Hepatic stellate cell (primary cell): ENCODE results near the gene NFKB2.

ENCODE experiments used
- DNase-seq: peaks from one replicate; pipeline ENCODE4 v3.0.0; 2011; ENCODE audit warnings: low spot score

The NFKB2 gene

GRCh38 chr10:102423372-102423968 lies 28.0 kb downstream of the NFKB2 start:
- no peak for DNase-seq

- DNase-seq = no peak
These were observed 28.6 kb downstream of the NFKB2 start for GRCh38 chr10:102424145-102424544.

GRCh38 chr10:102424916-102425315 lies 29.4 kb downstream of the NFKB2 start:
- no peak for DNase-seq

- no peak for DNase-seq
These were observed 29.9 kb downstream of the NFKB2 start for GRCh38 chr10:102425444-102425843.

GRCh38 chr10:102426803-102427287 lies 31.3 kb downstream of the NFKB2 start:
- no peak for DNase-seq

- no peak for DNase-seq
These were observed 34.0 kb downstream of the NFKB2 start for GRCh38 chr10:102429468-102429867.

- no peak for DNase-seq
These were observed 36.1 kb downstream of the NFKB2 start for GRCh38 chr10:102431452-102432124.

GRCh38 chr10:102432162-102432950 lies 36.9 kb downstream of the NFKB2 start, which contains the start of gene CUEDC2:
Gene CUEDC2 (minus strand): TSS chr10:102432574. CDS start chr10:102425188, 7,386 bp downstream.
- DNase-seq = peak; percentile 96

- DNase-seq = no peak
These were observed 38.1 kb downstream of the NFKB2 start for GRCh38 chr10:102433619-102434046.

- DNase-seq = peak; percentile 64
These were observed 39.1 kb downstream of the NFKB2 start for GRCh38 chr10:102434394-102435132.

- DNase-seq = no peak
These were observed 39.6 kb downstream of the NFKB2 start for GRCh38 chr10:102435133-102435497.

- no peak for DNase-seq
These were observed 40.2 kb downstream of the NFKB2 start for GRCh38 chr10:102435529-102436233.

- no peak for DNase-seq
These were observed 40.8 kb downstream of the NFKB2 start for GRCh38 chr10:102436312-102436711.

- no peak for DNase-seq
These were observed 42.0 kb downstream of the NFKB2 start for GRCh38 chr10:102437515-102437914.

GRCh38 chr10:102438374-102438773 lies 42.9 kb downstream of the NFKB2 start:
- DNase-seq = no peak

GRCh38 chr10:102444851-102445250 lies 49.3 kb downstream of the NFKB2 start:
- no peak for DNase-seq

- no peak for DNase-seq
These were observed 54.0 kb downstream of the NFKB2 start for GRCh38 chr10:102449321-102450123.

- no peak for DNase-seq
These were observed 54.5 kb downstream of the NFKB2 start for GRCh38 chr10:102450124-102450373.

- DNase-seq = peak; percentile 87
These were observed 55.0 kb downstream of the NFKB2 start for GRCh38 chr10:102450374-102451104.
